Small intestine (tissue), 7 donors: ENCODE measurements around the gene ZDHHC19. TPM values are rescaled to one million over a fixed set of nuclear protein-coding genes. Genes with fewer than 3 reads are reported as not detected.
A peak's percentile ranks its signal among the peaks of the same experiment; 100 is the strongest.

Source experiments
- DNase-seq, 2 donors: peaks; one replicate each; pipeline versions ENCODE4 v3.0.0 to v3.0.0-alpha.2; 2013
- FAIRE-seq: peaks from 2 replicates; lab custom pipeline; 2012; peaks lifted over from hg19 to GRCh38; lab: Jason Lieb, UNC
- H3K27ac ChIP-seq, 3 donors: one replicate each; pipeline ENCODE4 v1.5.1; 2013; ENCODE audit warnings: low read length in 2 of 3, mild to moderate bottlenecking in 2 of 3, control low read depth in 1 of 3, inconsistent platforms in 1 of 3, low read depth in 1 of 3, moderate library complexity in 1 of 3
- H3K27me3 ChIP-seq, 3 donors: one replicate each; pipeline ENCODE4 v1.6.1; 2013; ENCODE audit warnings: low read length in 3 of 3, inconsistent platforms in 1 of 3; ENCODE audit not compliant: control insufficient read depth in 3 of 3, insufficient read depth in 3 of 3
- H3K36me3 ChIP-seq, 3 donors: one replicate each; pipeline ENCODE4 v1.6.1; 2013; ENCODE audit warnings: low read length in 3 of 3, inconsistent platforms in 1 of 3, low read depth in 1 of 3, mild to moderate bottlenecking in 1 of 3, moderate library complexity in 1 of 3; ENCODE audit not compliant: control insufficient read depth in 3 of 3, insufficient read depth in 2 of 3
- H3K4me1 ChIP-seq, 3 donors: one replicate each; pipeline ENCODE4 v1.6.1; 2013; ENCODE audit warnings: low read length in 2 of 3, inconsistent platforms in 1 of 3, low read depth in 1 of 3, mild to moderate bottlenecking in 1 of 3, moderate library complexity in 1 of 3; ENCODE audit not compliant: control insufficient read depth in 3 of 3, insufficient read depth in 2 of 3
- H3K4me3 ChIP-seq, 3 donors: one replicate each; pipeline ENCODE4 v1.5.1; 2013; ENCODE audit warnings: low read length in 3 of 3, control low read depth in 1 of 3, inconsistent platforms in 1 of 3, low read depth in 1 of 3, mild to moderate bottlenecking in 1 of 3, moderate library complexity in 1 of 3
- H3K9me3 ChIP-seq, 2 donors: one replicate each; pipeline ENCODE4 v1.6.1; 2013; ENCODE audit warnings: low read depth in 1 of 2, low read length in 1 of 2; ENCODE audit not compliant: control insufficient read depth in 2 of 2, insufficient read depth in 1 of 2
- WGBS, 3 donors: extraction: QIAGEN DNeasy Blood & Tissue Kit; methylation state at CpG; one replicate each; pipeline ENCODE4 v1.1.7; 2013; 5-methylcytosine and 5-hydroxymethylcytosine counted together
- polyA plus RNA-seq, 4 donors: library from polyadenylated mRNA; stranded (reverse) in 3 of 4; unstranded in 1 of 4; fragments of 200-250 nt in 3 of 4; fragments of 120-200 nt in 1 of 4; gene quantifications; one replicate each; pipeline versions ENCODE4 v1.2.1 to v1.2.3, GENCODE V29; 2013
- donor health status: healthy with polysubstance abuse.
- donor health status: control.
- donor health status: control.
- donor health status: Bipolar disorder and iron deficiency.
- donor health status: healthy.

Gene ZDHHC19
- polyA plus RNA-seq, 4 donors, result 0.22 to 0.40 TPM; not detected in 2

GRCh38 chr3:196227629-196228493 is 16.7 kb upstream of the ZDHHC19 start:
- Histone ChIP-seq H3K4me3 (no peak overlapping the region), H3K9me3 (no peaks in the 10 kb centered on the region), H3K4me1 (no peaks in the 10 kb centered on the region), H3K27ac (no peak overlapping the region), H3K36me3 (peaks cover 0 to 28% (median 2%) of the 10 kb centered on the region in 3 donors), H3K27me3 (no peaks in the 10 kb centered on the region)
- WGBS, 3 donors, result 52 to 57% (median 57%) methylated on average over 24 of the region's 24 CpGs
- FAIRE-seq (no peak), DNase-seq (no peak)

- FAIRE-seq (no peak), DNase-seq (no peak)
- H3K36me3 ChIP-seq, result peaks cover 0 to 23% (median 2%) of the 10 kb centered on the region in 3 donors
- H3K9me3 ChIP-seq, result no peaks in the 10 kb centered on the region
- H3K4me1 ChIP-seq, result no peaks in the 10 kb centered on the region
- H3K27ac ChIP-seq, result no peak overlapping the region
- no peaks in the 10 kb centered on the region for H3K27me3 ChIP-seq
- 72 to 83% (median 78%) methylated on average over 14 of the region's 14 CpGs for WGBS, 3 donors
- no peak overlapping the region for H3K4me3 ChIP-seq
Measured at GRCh38 chr3:196227121-196227561, 15.9 kb upstream of the ZDHHC19 start.

- Histone ChIP-seq H3K9me3 (no peaks in the 10 kb centered on the region), H3K27me3 (no peaks in the 10 kb centered on the region), H3K4me1 (no peaks in the 10 kb centered on the region), H3K36me3 (peaks cover 0 to 22% (median 2%) of the 10 kb centered on the region in 3 donors), H3K4me3 (no peak overlapping the region), H3K27ac (no peak overlapping the region)
- no peak for DNase-seq
- 88 to 92% (median 91%) methylated on average over 15 of the region's 15 CpGs for WGBS, 3 donors
- no peak for FAIRE-seq
Measured at GRCh38 chr3:196225763-196226364, 14.7 kb upstream of the ZDHHC19 start.

- Histone ChIP-seq H3K36me3 (peaks cover 0 to 21% (median 1%) of the 10 kb centered on the region in 3 donors), H3K27me3 (no peaks in the 10 kb centered on the region), H3K9me3 (no peaks in the 10 kb centered on the region), H3K4me3 (no peak overlapping the region), H3K4me1 (no peaks in the 10 kb centered on the region), H3K27ac (no peak overlapping the region)
- WGBS, 3 donors, result 91 to 95% (median 91%) methylated on average over 10 of the region's 10 CpGs
- DNase-seq (no peak), FAIRE-seq (no peak)
Measured at GRCh38 chr3:196225086-196225485, 13.9 kb upstream of the ZDHHC19 start.

GRCh38 chr3:196222876-196223595 is 11.8 kb upstream of the ZDHHC19 start:
- 34 to 58% (median 48%) methylated on average over 19 of the region's 19 CpGs for WGBS, 3 donors
- DNase-seq, result no peak
- Histone ChIP-seq H3K4me3 (no peak overlapping the region), H3K27me3 (no peaks in the 10 kb centered on the region), H3K36me3 (peaks cover 0 to 5% (median 0%) of the 10 kb centered on the region in 3 donors), H3K4me1 (peaks cover 0 to 8% (median 1%) of the 10 kb centered on the region in 3 donors), H3K9me3 (no peaks in the 10 kb centered on the region), H3K27ac (no peak overlapping the region)
- no peak for FAIRE-seq

- H3K4me3 ChIP-seq, result no peak overlapping the region
- no peak for FAIRE-seq
- H3K9me3 ChIP-seq, result no peaks in the 10 kb centered on the region
- no peak overlapping the region for H3K27ac ChIP-seq
- no peaks in the 10 kb centered on the region for H3K36me3 ChIP-seq
- DNase-seq, result no peak
- WGBS, 3 donors, result 93% methylated on average over 7 of the region's 7 CpGs
- no peaks in the 10 kb centered on the region for H3K27me3 ChIP-seq
- H3K4me1 ChIP-seq, result peaks cover 0 to 25% (median 3%) of the 10 kb centered on the region in 3 donors
Measured at GRCh38 chr3:196220991-196221390, 9.8 kb upstream of the ZDHHC19 start.

GRCh38 chr3:196220587-196220986 is 9.4 kb upstream of the ZDHHC19 start:
- Histone ChIP-seq H3K9me3 (no peaks in the 10 kb centered on the region), H3K27ac (no peak overlapping the region)
- FAIRE-seq, result no peak

GRCh38 chr3:196219970-196220311 is 8.7 kb upstream of the ZDHHC19 start:
- no peaks in the 10 kb centered on the region for H3K9me3 ChIP-seq
- H3K36me3 ChIP-seq, result no peaks in the 10 kb centered on the region
- peak overlapping the region in 1 of 3 donors; percentile 14 for H3K27ac ChIP-seq
- FAIRE-seq (no peak), DNase-seq (no peak)
- no peak overlapping the region for H3K4me3 ChIP-seq
- H3K4me1 ChIP-seq, result peaks cover 0 to 35% (median 7%) of the 10 kb centered on the region in 3 donors
- WGBS, 3 donors, result 90 to 97% (median 94%) methylated on average over 19 of the region's 19 CpGs
- no peaks in the 10 kb centered on the region for H3K27me3 ChIP-seq

More at GRCh38 chr3:196220587-196220986, 9.4 kb upstream of the ZDHHC19 start:
- WGBS, 3 donors, result 87 to 95% (median 92%) methylated on average over 10 of the region's 10 CpGs
- H3K27me3 ChIP-seq, result no peaks in the 10 kb centered on the region
- no peak for DNase-seq
- H3K4me1 ChIP-seq, result peaks cover 0 to 29% (median 6%) of the 10 kb centered on the region in 3 donors
- no peaks in the 10 kb centered on the region for H3K36me3 ChIP-seq
- H3K4me3 ChIP-seq, result no peak overlapping the region
